GM23338 (cell line): ENCODE data around the gene DEXI. TPM values are rescaled to one million over a fixed set of nuclear protein-coding genes. Genes with fewer than 3 reads are reported as not detected.

Experiments used
- ATAC-seq: fragments of 200-7000 bp; cut with Tn5 transposase; 3 replicates; pipeline ENCODE4 v1.9.1; 2020
- DNase-seq: peaks from one replicate; pipeline ENCODE4 v3.0.0-alpha.2; 2015; ENCODE audit warnings: low spot score
- H2AFZ ChIP-seq: fragments of 200-600 bp; sonication (generic); 2 replicates; pipeline ENCODE4 v1.8.0; 2016; ENCODE audit warnings: antibody characterized with exemption, mild to moderate bottlenecking, moderate library complexity
- H3F3A ChIP-seq: fragments of 200-600 bp; sonication (generic); replicated peaks from 2 replicates; pipeline ENCODE4 v1.8.0; 2017; ENCODE audit warnings: antibody characterized with exemption, mixed run types, low read depth
- H3K27ac ChIP-seq: fragments of 200-600 bp; sonication (generic); 2 replicates; pipeline ENCODE4 v1.6.1; 2016; ENCODE audit warnings: low read depth
- H3K27me3 ChIP-seq: fragments of 200-600 bp; sonication (generic); 2 replicates; pipeline ENCODE4 v1.8.0; 2016; ENCODE audit warnings: mild to moderate bottlenecking, mixed run types, moderate library complexity; ENCODE audit not compliant: insufficient read depth
- H3K36me3 ChIP-seq: fragments of 200-600 bp; sonication (generic); 2 replicates; pipeline ENCODE4 v1.8.0; 2016; ENCODE audit warnings: mild to moderate bottlenecking; ENCODE audit not compliant: insufficient read depth
- H3K4me1 ChIP-seq: fragments of 200-600 bp; sonication (generic); 2 replicates; pipeline ENCODE4 v1.8.0; 2016; ENCODE audit warnings: mild to moderate bottlenecking, moderate library complexity; ENCODE audit not compliant: insufficient read depth
- H3K4me2 ChIP-seq: fragments of 200-600 bp; sonication (generic); 2 replicates; pipeline ENCODE4 v1.7.1; 2017; ENCODE audit warnings: mixed run types
- H3K4me3 ChIP-seq: fragments of 200-600 bp; sonication (generic); 2 replicates; pipeline ENCODE4 v1.6.1; 2016; ENCODE audit warnings: mixed run types
- H3K79me2 ChIP-seq: fragments of 200-600 bp; sonication (generic); replicated peaks from 2 replicates; pipeline ENCODE4 v1.8.0; 2017; ENCODE audit warnings: mild to moderate bottlenecking; ENCODE audit not compliant: insufficient read depth
- H3K9me2 ChIP-seq: fragments of 200-600 bp; sonication (generic); 2 replicates; pipeline ENCODE4 v1.8.0; 2017; ENCODE audit not compliant: insufficient read depth
- H4K20me1 ChIP-seq: fragments of 200-600 bp; sonication (generic); replicated peaks from 2 replicates; pipeline ENCODE4 v1.8.0; 2017; ENCODE audit warnings: mild to moderate bottlenecking; ENCODE audit not compliant: insufficient read depth
- H3K27ac Mint-ChIP-seq: 2 replicates; pipeline ENCODE4 v1.8.0; 2020; ENCODE audit warnings: inconsistent platforms, mild to moderate bottlenecking, moderate library complexity, mixed read lengths
- H3K27me3 Mint-ChIP-seq: 3 replicates; pipeline ENCODE4 v1.8.0; 2022; ENCODE audit warnings: low read depth, mild to moderate bottlenecking, moderate library complexity, mixed read lengths, inconsistent platforms; ENCODE audit not compliant: insufficient read depth, poor library complexity
- H3K36me3 Mint-ChIP-seq: 3 replicates; pipeline ENCODE4 v1.8.0; 2021; ENCODE audit warnings: low read depth, mild to moderate bottlenecking, inconsistent platforms, moderate library complexity, mixed read lengths
- H3K4me1 Mint-ChIP-seq: 3 replicates; pipeline ENCODE4 v1.8.0; 2020; ENCODE audit warnings: mild to moderate bottlenecking, inconsistent platforms, mixed read lengths
- H3K4me3 Mint-ChIP-seq: 3 replicates; pipeline ENCODE4 v1.8.0; 2021; ENCODE audit warnings: moderate library complexity, mild to moderate bottlenecking, inconsistent platforms, mixed read lengths
- H3K9me3 Mint-ChIP-seq: 3 replicates; pipeline ENCODE4 v1.8.0; 2020; ENCODE audit warnings: moderate library complexity, mild to moderate bottlenecking, inconsistent platforms, mixed read lengths
- CREB1 ChIP-seq: fragments of 250-450 bp; sonication (Bioruptor Pico); IDR thresholded peaks from 2 replicates; pipeline ENCODE4 v1.5.0; 2020; ENCODE audit warnings: low read depth, mild to moderate bottlenecking, moderate library complexity
- CTCF ChIP-seq, 2 experiments: fragments of 200-600 bp in 1 of 2; sonication (generic) in 1 of 2; conservative IDR thresholded peaks; 2 replicates each; pipeline versions ENCODE4 v1.5.1 to v1.6.1; 2016 to 2017; ENCODE audit warnings: antibody characterized with exemption in 2 of 2, low read depth in 2 of 2, mild to moderate bottlenecking in 2 of 2, moderate library complexity in 1 of 2
- ETS1 ChIP-seq: IDR thresholded peaks from 2 replicates; pipeline ENCODE4 v1.6.1; 2016; ENCODE audit warnings: antibody characterized with exemption
- EZH2 ChIP-seq: fragments of 200-600 bp; sonication (generic); IDR thresholded peaks from one replicate; pipeline ENCODE4 v1.8.0; 2017; ENCODE audit warnings: antibody characterized with exemption, mild to moderate bottlenecking, low read depth; ENCODE audit not compliant: unreplicated experiment
- EZH2phosphoT487 ChIP-seq: fragments of 200-600 bp; sonication (generic); IDR thresholded peaks from one replicate; pipeline ENCODE4 v1.8.1; 2018; ENCODE audit warnings: antibody characterized with exemption; ENCODE audit not compliant: unreplicated experiment
- JUNB ChIP-seq: IDR thresholded peaks from one replicate; pipeline ENCODE4 v1.6.1; 2016; ENCODE audit warnings: antibody characterized with exemption; ENCODE audit not compliant: unreplicated experiment
- NANOG ChIP-seq: IDR thresholded peaks from 2 replicates; pipeline ENCODE4 v1.6.1; 2016; ENCODE audit warnings: antibody characterized with exemption, borderline replicate concordance
- POLR2AphosphoS5 ChIP-seq: IDR thresholded peaks from 2 replicates; pipeline ENCODE4 v1.6.1; 2016; ENCODE audit warnings: antibody characterized with exemption, low read depth
- REST ChIP-seq: IDR thresholded peaks from one replicate; pipeline ENCODE4 v1.6.1; 2018; ENCODE audit warnings: antibody characterized with exemption; ENCODE audit not compliant: unreplicated experiment
- STAT1 ChIP-seq: IDR thresholded peaks from one replicate; pipeline ENCODE4 v1.6.1; 2016; ENCODE audit warnings: antibody characterized with exemption; ENCODE audit not compliant: unreplicated experiment
- ZNF114 ChIP-seq: fragments of 250-450 bp; sonication (Bioruptor Pico); IDR thresholded peaks from 2 replicates; pipeline ENCODE4 v1.5.0; 2020; ENCODE audit warnings: mild to moderate bottlenecking, moderate library complexity
- ZNF331 ChIP-seq: fragments of 250-450 bp; sonication (Bioruptor Pico); IDR thresholded peaks from 2 replicates; pipeline ENCODE4 v1.5.0; 2020; ENCODE audit warnings: low read depth, mild to moderate bottlenecking, moderate library complexity
- ZNF462 ChIP-seq: fragments of 250-450 bp; sonication (Bioruptor Pico); IDR thresholded peaks from 2 replicates; pipeline ENCODE4 v1.5.0; 2020; ENCODE audit warnings: mild to moderate bottlenecking, moderate library complexity
- polyA plus RNA-seq: library from polyadenylated mRNA; unstranded; fragments of >200 nt; fragmentation: Nextera tagmentation; extraction: Ambion mirVana; gene quantifications from 2 replicates; pipeline ENCODE4 v1.2.1, GENCODE V29; 2016
- total RNA-seq: library from RNA; depleted of rRNA; stranded (reverse); fragments of >200 nt; shearing (Covaris generic); gene quantifications from 2 replicates; pipeline ENCODE4 v1.2.3, GENCODE V29; 2014

DEXI gene
- total and polyA plus RNA-seq, 2 experiments from 2014 or later: 26.5 to 58.2 TPM

- Mint-ChIP-seq H3K4me1 (peaks cover 3% of the 10 kb centered on the region; the same call in 2 of the 3 replicates), H3K4me3 (no peak overlapping the region), H3K9me3 (no peaks in the 10 kb centered on the region), H3K36me3 (no peaks in the 10 kb centered on the region; the same call in 2 of the 3 replicates), H3K27ac (no peak overlapping the region), H3K27me3 (peaks cover 3% of the 10 kb centered on the region)
- Histone ChIP-seq H3K36me3 (peaks cover 3% of the 10 kb centered on the region; the same call in 1 of the 2 replicates), H3K4me3 (no peak overlapping the region), H3F3A (no peaks in the 10 kb centered on the region), H3K4me2 (no peak overlapping the region), H2AFZ (no peak overlapping the region), H3K79me2 (no peaks in the 10 kb centered on the region), H3K27me3 (no peaks in the 10 kb centered on the region), H3K27ac (no peak overlapping the region), H4K20me1 (no peaks in the 10 kb centered on the region), H3K9me2 (no peaks in the 10 kb centered on the region), H3K4me1 (no peaks in the 10 kb centered on the region)
- DNase-seq (no peak), ATAC-seq (no peak)
- TF ChIP-seq CREB1 (no peak), EZH2 (no peak), ZNF462 (CRISPR knock-in tag) (no peak), STAT1 (no peak), CTCF (conservative IDR thresholded peaks at IDR 0.05; ENCODE audit: low read depth in 2 of 2) (no peak), REST (no peak), ETS1 (no peak), JUNB (no peak), NANOG (no peak), ZNF114 (no peak), EZH2phosphoT487 (no peak), POLR2AphosphoS5 (no peak), ZNF331 (CRISPR knock-in tag) (no peak)
Measured at GRCh38 chr16:10969615-10970014, 27.3 kb upstream of the DEXI start.
